ENCODE data around the gene RAC3. TPM values are rescaled to one million over a fixed set of nuclear protein-coding genes. Genes with fewer than 3 reads are reported as not detected.

The RAC3 gene
- total RNA-seq, 2 experiments from 2014 or later, result 3.3 to 5.3 TPM

- Mint-ChIP-seq H3K4me3 (peak within 1 kb of the TSS; percentile 89), H3K4me1 (ENCODE audit: low read depth) (peaks cover 9% of the 10 kb centered on the region), H3K27me3 (no peaks in the 10 kb centered on the region), H3K9me3 (no peaks in the 10 kb centered on the region), H3K27ac (peak within 1 kb of the TSS; percentile 88), H3K36me3 (ENCODE audit: low read depth) (no peaks in the 10 kb centered on the region)
- peak; percentile 43 to 89 (median 66) for DNase-seq
- intact Hi-C loops (cut with DNase I, micrococcal nuclease), result loop anchor here (1.0 to 2.0 kb wide), 3 partner anchors 14 to 33 kb away; partner anchors contain the start of genes GPS1 (in 2 of the 2), RFNG (in 2 of the 2) and FASN (in 1 of the 2)
- Histone ChIP-seq H3K4me3 (ENCODE audit: low read length) (peak within 1 kb of the TSS; percentile 81), H3K4me1 (ENCODE audit: insufficient read depth, low read length) (peaks cover 34% of the 10 kb centered on the region), H3K36me3 (ENCODE audit: insufficient read depth, low read length) (peaks cover 18% of the 10 kb centered on the region), H3K27me3 (ENCODE audit: control insufficient read depth in 1 of 2, insufficient read depth in 2 of 2, low read length in 2 of 2) (no peaks in the 10 kb centered on the region), H3K27ac (ENCODE audit: low read depth in 1 of 2, low read length in 2 of 2) (peak within 1 kb of the TSS; percentile 65 to 85), H3K9me3 (ENCODE audit: control insufficient read depth in 1 of 2, insufficient read depth in 1 of 2, low read length in 2 of 2) (no peaks in the 10 kb centered on the region)
- peak; percentile 88 for ATAC-seq (ENCODE audit: poor library complexity)
- TF ChIP-seq CTCF (IDR thresholded peaks at IDR 0.05), result no peak
- POLR2A ChIA-PET, result interaction anchor here (0.6 to 3.0 kb wide), 13 partner anchors 11 to 238 kb away, joined by 3 to 17 read pairs (median 4); partner anchors contain the start of genes DCXR, FASN, GPS1 and RAC3
- CTCF ChIA-PET, result interaction anchor here (1.0 to 1.7 kb wide), 3 partner anchors 35 to 106 kb away, joined by 3 to 7 read pairs (median 3); no protein-coding TSS in a partner anchor
Observed at GRCh38 chr17:82065638-82066303, 34.3 kb downstream of the RAC3 start, which contains the start of gene DUS1L. Gene DUS1L (minus strand): TSS chr17:82065804. CDS start chr17:82065059, 745 bp downstream.

GRCh38 chr17:82070611-82071010 lies 39.1 kb downstream of the RAC3 start:
- H3K27me3 ChIP-seq (ENCODE audit: control insufficient read depth in 1 of 2, insufficient read depth in 2 of 2, low read length in 2 of 2), result no peaks in the 10 kb centered on the region
- intact Hi-C loops (cut with DNase I, micrococcal nuclease), result no loop called here
- H3K4me1 ChIP-seq (ENCODE audit: insufficient read depth, low read length), result peaks cover 12% of the 10 kb centered on the region
- H3K4me3 ChIP-seq (ENCODE audit: low read length), result no peak overlapping the region
- no peaks in the 10 kb centered on the region for H3K36me3 ChIP-seq (ENCODE audit: insufficient read depth, low read length)
- Mint-ChIP-seq H3K27ac (no peak overlapping the region), H3K36me3 (ENCODE audit: low read depth) (no peaks in the 10 kb centered on the region), H3K9me3 (no peaks in the 10 kb centered on the region), H3K4me1 (ENCODE audit: low read depth) (no peaks in the 10 kb centered on the region), H3K27me3 (no peaks in the 10 kb centered on the region), H3K4me3 (no peak overlapping the region)
- no peak overlapping the region for H3K27ac ChIP-seq (ENCODE audit: low read depth in 1 of 2, low read length in 2 of 2)
- ChIA-PET POLR2A (no interaction called here), CTCF (no interaction called here)
- no peaks in the 10 kb centered on the region for H3K9me3 ChIP-seq (ENCODE audit: control insufficient read depth in 1 of 2, insufficient read depth in 1 of 2, low read length in 2 of 2)
- no peak for TF ChIP-seq CTCF (IDR thresholded peaks at IDR 0.05)
- DNase-seq (no peak), ATAC-seq (ENCODE audit: poor library complexity) (no peak)

- H3K4me1 Mint-ChIP-seq (ENCODE audit: low read depth), result no peaks in the 10 kb centered on the region
- no peak overlapping the region for H3K4me3 ChIP-seq (ENCODE audit: low read length)
- ChIA-PET CTCF (no interaction called here), POLR2A (no interaction called here)
- TF ChIP-seq CTCF (IDR thresholded peaks at IDR 0.05), result no peak
- no peak overlapping the region for H3K27ac ChIP-seq (ENCODE audit: low read depth in 1 of 2, low read length in 2 of 2)
- H3K4me3 Mint-ChIP-seq, result no peak overlapping the region
- H3K27me3 Mint-ChIP-seq, result no peaks in the 10 kb centered on the region
- no peak for DNase-seq
- no peaks in the 10 kb centered on the region for H3K9me3 ChIP-seq (ENCODE audit: control insufficient read depth in 1 of 2, insufficient read depth in 1 of 2, low read length in 2 of 2)
- H3K27me3 ChIP-seq (ENCODE audit: control insufficient read depth in 1 of 2, insufficient read depth in 2 of 2, low read length in 2 of 2), result no peaks in the 10 kb centered on the region
- intact Hi-C loops (cut with DNase I, micrococcal nuclease), result no loop called here
- no peak overlapping the region for H3K27ac Mint-ChIP-seq
- no peaks in the 10 kb centered on the region for H3K9me3 Mint-ChIP-seq
- ATAC-seq (ENCODE audit: poor library complexity), result no peak
- H3K36me3 Mint-ChIP-seq (ENCODE audit: low read depth), result no peaks in the 10 kb centered on the region
- H3K36me3 ChIP-seq (ENCODE audit: insufficient read depth, low read length), result no peaks in the 10 kb centered on the region
- H3K4me1 ChIP-seq (ENCODE audit: insufficient read depth, low read length), result no peaks in the 10 kb centered on the region
Observed at GRCh38 chr17:82072827-82073226, 41.3 kb downstream of the RAC3 start.

All from CD4-positive, alpha-beta T cell (primary cell).